IPS-18c (cell line): ENCODE data around the gene NBEAL2.
"Not testable (repeated sequence)": the region's sequence is repeated elsewhere in the genome, so short reads cannot be mapped to it uniquely, and the experiment has no call there.

Experiments
- H3K4me3 ChIP-seq: 2 replicates; pipeline ENCODE4 v1.7.0; 2013; ENCODE audit warnings: low read depth, mild to moderate bottlenecking, low read length, moderate library complexity; ENCODE audit not compliant: insufficient read depth
- H3K9me3 ChIP-seq: one replicate; pipeline ENCODE4 v1.6.1; 2013; ENCODE audit warnings: mild to moderate bottlenecking, low read length, moderate library complexity; ENCODE audit not compliant: control insufficient read depth, insufficient read depth

NBEAL2 gene

DNA sequence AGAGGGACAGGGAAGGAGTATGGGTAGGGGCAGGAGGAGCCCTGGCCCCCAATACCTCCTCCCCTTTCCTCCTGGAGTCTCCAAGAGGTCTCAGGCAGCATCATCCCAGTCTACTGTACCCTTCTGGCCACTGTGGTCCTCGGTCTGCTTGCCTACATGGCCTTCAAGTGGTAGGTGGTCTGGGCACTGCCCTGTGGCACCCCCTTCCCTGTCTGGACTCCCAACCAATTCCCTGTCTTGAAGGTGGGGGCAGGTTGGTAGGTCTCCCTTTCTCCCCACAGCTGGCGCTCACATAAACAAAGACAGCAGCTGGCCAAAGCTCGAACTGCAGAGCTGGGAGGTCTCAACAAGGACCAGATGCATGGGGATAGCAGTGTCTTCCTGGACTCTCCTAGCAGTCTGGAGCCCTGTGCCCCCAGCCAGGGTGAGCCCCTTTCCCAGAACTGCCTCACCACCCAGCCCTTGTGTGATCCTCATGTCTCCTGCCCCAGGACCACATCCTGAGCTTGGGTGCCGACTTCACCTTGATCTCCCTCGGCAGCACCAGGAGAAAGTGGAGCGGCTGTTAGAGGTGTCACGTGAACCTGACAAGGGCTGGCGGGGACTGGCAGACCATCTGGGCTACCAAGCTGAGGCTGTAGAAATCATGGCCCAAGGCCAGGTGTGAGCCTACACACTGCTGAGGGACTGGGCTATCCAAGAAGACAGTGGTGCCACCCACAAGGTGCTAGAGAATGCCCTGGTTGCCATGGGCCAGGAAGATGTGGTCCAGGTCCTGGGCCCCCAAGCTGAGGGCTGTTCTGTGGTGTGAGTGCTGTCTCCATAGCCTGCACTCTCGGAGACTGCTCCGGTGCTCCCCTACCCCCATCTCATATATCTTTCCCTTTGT lies 33.1 kb downstream of the NBEAL2 start:
- Histone ChIP-seq H3K9me3 (no peaks in the 10 kb centered on the region), H3K4me3 (no peak overlapping the region)

DNA sequence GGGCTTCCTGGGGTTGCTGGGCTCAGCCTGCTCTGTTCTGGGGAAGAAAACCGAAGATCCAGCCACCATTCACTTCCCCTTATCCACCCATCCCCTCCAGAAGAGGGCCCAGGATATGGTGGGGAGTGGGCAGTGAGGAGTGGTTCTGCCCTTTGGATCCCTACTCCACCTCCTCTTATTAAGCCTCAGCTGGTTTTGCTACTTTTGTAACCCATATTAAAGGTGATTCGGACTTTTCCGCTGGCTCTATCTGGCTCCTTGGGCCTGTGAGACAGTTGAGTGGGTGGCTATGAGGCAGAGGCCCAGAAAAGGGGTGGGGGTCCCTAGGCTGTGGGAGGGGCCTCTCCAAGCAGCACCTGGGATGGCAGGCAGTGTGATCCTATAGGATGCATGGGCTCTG lies 33.8 kb downstream of the NBEAL2 start:
- no peak overlapping the region for H3K4me3 ChIP-seq
- no peaks in the 10 kb centered on the region for H3K9me3 ChIP-seq

GRCh38 chr3:47014036-47014435 lies 34.6 kb downstream of the NBEAL2 start:
- H3K4me3 ChIP-seq, result no peak overlapping the region
- H3K9me3 ChIP-seq, result no peaks in the 10 kb centered on the region

GRCh38 chr3:47015151-47015550 lies 35.7 kb downstream of the NBEAL2 start:
- H3K9me3 ChIP-seq, result no peaks in the 10 kb centered on the region

DNA sequence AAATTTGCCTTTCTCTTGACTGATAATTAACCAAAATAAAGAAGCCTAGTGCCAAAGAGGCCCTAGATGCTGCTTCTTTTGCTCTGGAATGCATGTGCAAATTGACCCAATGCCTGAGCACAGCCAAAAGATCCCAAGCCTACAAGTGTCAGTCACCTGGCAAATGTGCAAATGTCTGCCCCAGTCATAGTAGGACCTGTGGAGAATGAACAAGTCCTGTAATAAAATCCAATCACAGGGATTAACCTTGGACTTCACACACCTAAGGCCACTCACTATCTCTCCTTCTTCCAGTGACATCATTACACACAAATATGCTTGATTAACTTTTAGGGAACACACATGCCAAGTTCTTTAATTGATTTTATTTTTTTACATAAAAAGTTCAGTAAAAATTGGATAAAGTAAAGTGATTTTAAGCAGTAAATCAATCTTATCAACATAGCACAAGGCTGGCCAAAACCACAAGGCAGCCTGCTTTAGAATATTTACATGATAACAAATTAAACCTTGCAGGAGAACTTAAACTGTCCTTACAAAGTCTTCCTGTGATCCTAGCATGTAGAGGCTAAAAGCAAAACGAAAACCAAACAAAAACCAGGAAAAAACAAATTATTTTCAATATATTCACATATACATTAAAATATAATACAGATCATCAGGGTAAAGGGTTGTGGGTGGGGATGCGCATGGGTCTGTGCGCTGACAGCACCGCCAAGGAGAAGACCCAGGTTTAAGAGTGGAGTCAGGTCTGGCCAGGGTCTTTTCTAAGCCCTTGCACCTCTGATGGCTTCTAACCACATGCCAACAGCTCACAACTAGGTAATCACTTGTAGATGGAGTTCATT lies 36.8 kb downstream of the NBEAL2 start:
- H3K4me3 ChIP-seq, result no peak overlapping the region

More at GRCh38 chr3:47015151-47015550, 35.7 kb downstream of the NBEAL2 start:
- H3K4me3 ChIP-seq, result no peak overlapping the region

DNA sequence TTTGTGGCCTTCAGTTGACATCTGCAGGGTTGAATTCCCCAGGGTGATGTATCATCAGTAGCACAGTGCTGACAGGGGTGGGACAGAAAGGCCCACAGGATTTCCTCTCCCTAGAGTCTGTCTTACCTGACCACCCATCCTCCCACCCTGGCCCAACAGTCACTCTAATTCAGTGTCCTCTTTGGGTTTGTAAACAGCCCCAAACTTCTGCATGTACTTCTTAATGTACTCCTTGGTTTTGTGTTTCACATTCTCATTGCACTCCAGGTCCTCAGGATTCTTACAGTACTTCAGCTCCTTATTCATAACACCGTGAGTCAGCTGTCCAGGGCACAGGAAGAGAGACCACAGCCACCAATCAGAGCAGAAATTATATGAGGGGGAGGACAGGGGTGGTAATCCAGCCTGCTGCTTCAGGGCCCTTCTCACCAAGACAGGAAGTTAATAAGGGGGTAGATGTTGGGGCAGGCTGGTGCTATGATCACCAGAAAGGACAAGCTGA lies 37.5 kb downstream of the NBEAL2 start:
- Histone ChIP-seq H3K4me3 (no peak overlapping the region), H3K9me3 (no peaks in the 10 kb centered on the region)

More for the DNA sequence above, 36.8 kb downstream of the NBEAL2 start:
- H3K9me3 ChIP-seq, result no peaks in the 10 kb centered on the region

- no peak overlapping the region for H3K4me3 ChIP-seq
- no peaks in the 10 kb centered on the region for H3K9me3 ChIP-seq
Measured at GRCh38 chr3:47017504-47018268, 38.2 kb downstream of the NBEAL2 start.

DNA sequence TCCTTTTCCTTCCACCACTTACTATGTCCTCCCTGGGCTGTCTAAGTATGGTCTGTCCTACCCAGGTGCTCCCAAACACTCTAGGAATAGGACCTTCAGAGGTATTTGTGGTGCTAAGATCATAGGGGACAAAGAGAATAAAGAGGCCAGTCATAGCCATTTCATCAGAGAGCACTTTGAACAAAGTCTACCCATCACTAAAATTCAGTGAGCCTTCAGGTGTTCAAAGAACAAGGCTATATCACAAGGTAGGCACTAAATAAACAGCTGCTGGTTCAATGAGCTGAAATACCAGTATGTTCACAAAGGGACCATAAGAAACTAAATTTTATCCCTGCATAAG lies 38.8 kb downstream of the NBEAL2 start:
- no peak overlapping the region for H3K4me3 ChIP-seq
- no peaks in the 10 kb centered on the region for H3K9me3 ChIP-seq

GRCh38 chr3:47019201-47019600 lies 39.7 kb downstream of the NBEAL2 start:
- Histone ChIP-seq H3K9me3 (no peaks in the 10 kb centered on the region), H3K4me3 (no peak overlapping the region)

DNA sequence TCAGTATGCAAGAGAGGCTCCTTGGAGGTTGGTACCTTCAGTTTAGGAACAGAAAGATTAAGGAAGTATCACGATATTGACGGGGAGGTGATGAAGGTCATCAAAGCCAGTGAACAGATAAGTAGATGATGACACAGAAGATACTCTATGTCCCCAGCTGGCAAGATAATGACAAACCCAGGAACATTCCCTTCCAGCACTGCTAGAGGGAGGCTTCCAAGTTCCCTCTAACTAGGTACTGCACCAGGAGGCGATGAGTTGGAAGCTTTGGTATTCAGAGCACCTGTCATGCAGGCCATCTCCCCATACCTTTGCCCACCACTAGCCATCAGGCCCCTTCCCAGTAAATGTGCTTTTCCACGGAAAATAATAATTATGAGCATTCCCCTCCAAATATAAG lies 40.8 kb downstream of the NBEAL2 start:
- H3K9me3 ChIP-seq, result no peaks in the 10 kb centered on the region
- no peak overlapping the region for H3K4me3 ChIP-seq

GRCh38 chr3:47022641-47023071 lies 43.2 kb downstream of the NBEAL2 start:
- Histone ChIP-seq H3K9me3 (no peaks in the 10 kb centered on the region), H3K4me3 (no peak overlapping the region)

DNA sequence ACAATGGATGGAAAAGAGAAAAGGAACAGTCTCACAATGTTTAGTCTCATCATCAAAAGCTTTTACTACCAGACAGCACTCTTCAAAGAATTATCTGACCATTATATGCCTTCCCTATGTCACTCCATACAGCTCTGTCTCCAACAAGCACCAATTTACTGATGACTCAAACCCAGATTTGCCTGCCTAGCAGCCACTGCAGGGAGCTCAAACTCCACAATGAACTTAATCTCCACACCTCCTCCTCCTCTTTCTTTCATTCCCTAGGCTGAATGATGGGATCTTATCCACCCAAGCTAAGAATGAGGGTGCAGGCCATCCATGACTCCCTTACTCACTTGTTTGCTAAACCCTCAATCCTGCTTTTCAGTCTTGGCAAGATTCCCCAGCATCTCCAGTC lies 45.5 kb downstream of the NBEAL2 start:
- Histone ChIP-seq H3K4me3 (no peak overlapping the region), H3K9me3 (no peaks in the 10 kb centered on the region)

DNA sequence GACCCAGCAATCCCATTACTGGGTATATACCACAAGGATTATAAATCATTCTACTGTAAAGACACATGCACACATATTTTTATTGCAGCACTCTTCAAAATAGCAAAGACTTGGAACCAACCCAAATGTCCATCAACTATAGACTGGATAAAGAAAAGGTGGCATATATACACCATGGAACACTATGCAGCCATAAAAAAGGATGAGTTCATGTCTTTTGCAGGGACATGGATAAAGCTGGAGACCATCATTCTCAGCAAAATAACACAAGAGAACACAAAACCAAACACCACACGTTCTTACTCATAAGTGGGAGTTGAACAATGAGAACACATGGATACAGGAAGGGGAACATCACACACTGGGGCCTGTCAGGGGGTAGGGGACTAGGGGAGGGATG lies 47.0 kb downstream of the NBEAL2 start:
- not testable (repeated sequence) for H3K4me3 ChIP-seq, H3K9me3 ChIP-seq

- no peak overlapping the region for H3K4me3 ChIP-seq
- no peaks in the 10 kb centered on the region for H3K9me3 ChIP-seq
Measured at GRCh38 chr3:47028146-47028545, 48.7 kb downstream of the NBEAL2 start.

GRCh38 chr3:47028667-47029066 lies 49.2 kb downstream of the NBEAL2 start:
- H3K4me3 ChIP-seq, result no peak overlapping the region
- H3K9me3 ChIP-seq, result no peaks in the 10 kb centered on the region

DNA sequence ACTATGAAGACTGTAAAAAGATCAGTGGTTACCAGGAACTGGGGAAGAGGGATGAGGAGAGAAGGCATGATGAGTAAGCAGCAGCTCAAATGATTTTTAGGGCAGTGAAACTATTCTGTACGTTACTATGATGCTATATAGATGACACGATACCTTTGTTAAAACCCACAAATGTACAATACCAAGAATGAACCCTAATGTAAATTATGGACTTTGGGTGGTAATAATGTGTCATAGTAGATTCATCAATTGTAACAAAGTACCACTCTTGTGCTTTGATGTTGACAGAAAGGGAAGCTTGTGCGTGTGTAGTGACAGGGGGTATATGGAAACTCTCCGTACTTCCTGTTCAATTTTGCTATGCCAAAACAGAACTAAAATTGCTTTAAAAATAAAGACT lies 51.6 kb downstream of the NBEAL2 start:
- not testable (repeated sequence) for H3K9me3 ChIP-seq, H3K4me3 ChIP-seq

- H3K9me3 ChIP-seq, result no peaks in the 10 kb centered on the region
- H3K4me3 ChIP-seq, result no peak overlapping the region
Measured at GRCh38 chr3:47034868-47035489, 55.5 kb downstream of the NBEAL2 start.
